Measurements from ENCODE around the gene CELSR1.
"Not testable (repeated sequence)": the region's sequence is repeated elsewhere in the genome, so short reads cannot be mapped to it uniquely, and the experiment has no call there.

CELSR1 gene

DNA sequence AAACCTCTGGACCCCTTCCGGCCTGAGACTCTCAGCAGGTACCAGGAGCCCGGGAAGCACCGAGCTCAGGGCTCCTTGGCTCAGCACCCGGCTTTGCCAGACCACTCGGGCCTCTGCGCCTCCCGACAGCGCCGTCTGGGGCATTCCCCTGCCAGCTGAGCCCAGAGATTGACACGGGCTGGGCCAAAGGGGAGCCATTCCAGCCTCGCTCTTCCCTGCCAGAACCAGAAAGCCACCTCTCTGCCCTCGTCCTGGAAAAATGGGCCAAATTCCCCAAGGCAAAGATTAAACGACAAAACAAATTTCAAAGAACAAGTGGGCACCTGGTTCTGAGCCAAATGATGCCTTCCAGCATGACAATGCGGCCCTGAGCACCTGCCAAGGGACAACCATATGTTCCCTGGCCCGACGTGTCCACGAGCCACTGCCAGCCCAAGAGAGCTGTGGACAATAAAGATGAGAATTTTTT is 59.3 kb downstream of the CELSR1 start:
- no peak for DNase-seq

DNA sequence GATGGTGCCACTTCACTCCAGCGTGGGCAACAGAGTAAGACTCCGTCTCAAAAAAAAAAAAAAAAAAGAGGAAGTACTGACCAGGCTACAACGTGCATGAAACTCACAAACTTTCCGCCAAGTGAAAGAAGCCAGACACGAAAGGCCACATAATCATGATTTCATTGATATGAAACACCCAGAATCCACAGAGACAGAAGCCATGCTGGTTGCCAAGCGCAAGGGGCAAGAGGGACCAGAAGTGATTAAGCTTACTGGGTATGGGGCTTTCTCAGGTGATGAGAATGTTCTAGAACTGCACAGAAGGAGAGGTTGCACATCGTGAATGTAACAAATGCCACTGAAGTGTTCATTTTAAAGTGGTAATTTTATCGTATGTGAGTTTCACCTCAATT is 60.9 kb downstream of the CELSR1 start:
- DNase-seq = no peak

DNA sequence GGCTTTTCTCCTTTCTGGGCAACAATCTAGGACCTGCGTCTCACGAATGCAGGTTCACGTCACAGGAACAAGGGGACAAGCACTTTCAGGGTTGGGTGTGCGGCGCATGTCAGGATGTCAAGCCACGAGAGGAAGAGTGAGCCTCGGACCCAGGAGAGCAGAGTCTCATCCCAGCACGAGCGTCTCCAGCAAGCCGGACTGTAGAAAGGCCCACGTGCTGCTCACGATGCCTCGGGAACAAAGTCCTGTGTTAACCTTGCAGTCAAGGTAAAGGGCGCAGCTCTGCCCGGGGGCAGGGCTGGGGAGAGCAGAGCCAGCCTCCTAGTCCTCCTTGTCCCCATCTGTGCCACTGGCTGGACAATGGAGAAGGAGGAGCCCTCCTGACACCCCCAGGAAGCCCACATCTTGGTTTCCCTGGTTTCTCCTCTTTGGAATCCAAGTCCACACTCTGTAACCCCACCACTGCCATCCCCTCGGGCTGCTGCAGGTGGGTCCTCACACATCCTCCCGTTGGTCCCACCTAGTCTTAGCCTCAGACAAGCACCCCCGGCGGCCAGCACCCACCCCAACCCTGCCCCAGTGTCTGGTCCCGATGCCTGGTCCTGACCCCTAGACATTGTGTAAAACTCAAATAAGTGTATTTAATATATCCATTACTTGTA is 63.4 kb downstream of the CELSR1 start:
- no peak for DNase-seq

DNA sequence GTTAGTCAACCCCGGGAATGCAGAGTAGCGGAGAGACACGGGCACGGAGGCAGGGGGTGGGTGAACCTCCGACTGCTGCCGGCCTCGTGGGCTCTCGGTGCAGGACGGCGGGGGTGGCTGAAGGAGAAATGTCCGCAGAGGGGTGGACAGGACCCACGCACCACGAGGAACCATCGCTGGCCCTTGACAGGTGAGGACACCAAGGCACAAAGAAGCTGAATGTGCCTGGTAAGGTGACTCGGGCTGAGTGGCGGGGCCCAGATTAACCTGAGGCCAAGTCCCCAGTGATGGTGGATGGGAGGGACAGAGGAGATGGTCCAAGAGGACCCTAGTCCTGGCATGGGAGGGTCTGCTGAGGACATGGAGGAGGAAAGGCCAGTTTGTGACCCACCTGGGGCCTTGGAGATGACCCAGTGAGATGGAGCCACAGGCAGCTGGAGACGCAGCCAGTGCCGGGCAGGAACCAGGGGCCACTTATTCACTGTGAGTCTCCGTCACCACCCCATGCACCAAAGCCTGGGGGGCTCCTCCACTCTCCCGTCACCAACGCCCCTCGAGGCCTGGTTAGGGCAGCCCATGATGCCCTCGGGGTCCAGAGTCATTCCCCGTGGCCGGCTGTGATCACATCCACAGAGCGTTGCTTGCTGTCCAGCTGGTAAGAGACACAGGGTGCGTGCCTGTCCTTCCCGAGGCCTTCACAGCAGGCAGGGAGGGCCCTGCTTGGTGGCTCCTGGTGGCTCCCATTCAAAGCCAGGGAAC is 64.2 kb downstream of the CELSR1 start:
- DNase-seq = no peak

DNA sequence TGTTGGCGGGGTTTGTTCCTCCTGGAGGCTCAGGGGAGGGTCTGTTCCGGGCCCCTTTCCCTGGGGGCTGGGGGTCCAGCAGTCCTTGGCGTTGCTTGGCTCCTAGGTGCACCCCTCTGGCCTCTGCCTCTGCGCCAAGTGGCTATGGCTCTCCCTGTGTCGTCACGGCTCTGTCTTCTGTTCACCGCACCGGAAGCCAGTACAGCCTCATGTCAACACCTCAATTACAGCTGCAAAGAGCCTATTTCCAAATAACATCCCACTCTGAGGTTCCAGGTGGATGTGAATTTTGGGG is 64.8 kb downstream of the CELSR1 start:
- DNase-seq = no peak

DNA sequence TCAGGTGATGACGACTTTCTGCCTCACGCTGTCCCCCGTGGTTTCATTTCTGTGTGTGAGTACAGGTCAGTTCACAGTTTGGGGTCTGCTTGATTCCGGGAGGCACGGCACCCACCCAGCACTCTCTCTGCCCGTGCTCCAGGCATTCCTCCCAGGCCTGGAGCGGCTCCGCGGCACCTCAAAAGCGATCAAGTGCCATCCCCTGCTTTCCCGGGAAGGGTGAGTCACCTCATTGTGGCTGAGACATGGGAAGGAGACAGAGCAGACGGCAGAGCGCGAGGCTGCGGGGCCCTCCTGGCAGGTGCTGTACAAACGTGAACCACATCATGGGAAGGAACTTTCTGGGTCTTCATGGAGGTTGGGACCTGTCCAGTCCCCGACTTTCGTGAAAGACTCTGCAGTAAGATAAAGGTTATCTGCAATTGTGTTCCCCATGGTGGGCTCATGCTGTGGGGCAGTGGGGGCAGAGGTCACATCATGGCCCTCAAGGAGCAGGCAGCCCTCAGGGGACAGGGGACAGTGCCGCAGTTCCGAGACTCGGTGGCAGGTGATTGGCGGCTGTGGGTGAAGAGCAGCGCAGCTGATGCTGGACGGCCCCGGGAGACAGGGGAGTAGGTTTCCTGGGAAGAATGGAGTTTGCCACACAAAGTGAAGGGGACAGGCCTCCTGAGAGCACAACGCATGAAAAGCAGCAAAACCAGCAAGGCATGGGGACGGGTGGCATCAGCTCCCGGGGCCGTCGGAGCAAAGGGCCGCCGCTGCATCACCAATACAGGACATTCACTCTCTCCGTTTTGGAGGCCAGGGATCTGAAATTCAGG is 65.3 kb downstream of the CELSR1 start:
- no peak for DNase-seq

DNA sequence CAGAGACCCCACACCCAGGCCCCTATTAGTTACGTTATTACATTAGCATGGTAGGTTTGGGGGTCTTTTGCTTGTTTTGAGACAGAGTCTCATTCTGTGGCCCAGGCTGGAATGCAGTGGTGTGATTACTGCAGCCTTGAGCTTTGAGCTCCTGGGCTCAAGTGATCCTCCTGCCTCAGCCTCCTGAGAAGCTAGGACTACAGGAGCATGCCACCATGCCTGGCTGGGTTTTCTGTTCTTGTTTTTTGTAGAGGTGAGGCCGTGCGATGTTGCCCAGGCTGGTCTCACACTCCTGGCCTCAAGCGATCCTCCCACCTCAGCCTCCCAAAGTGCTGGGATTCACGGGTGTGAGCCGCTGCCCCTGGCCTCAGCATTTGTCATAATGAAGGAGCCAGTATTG is 66.1 kb downstream of the CELSR1 start:
- DNase-seq = not testable (repeated sequence)

DNA sequence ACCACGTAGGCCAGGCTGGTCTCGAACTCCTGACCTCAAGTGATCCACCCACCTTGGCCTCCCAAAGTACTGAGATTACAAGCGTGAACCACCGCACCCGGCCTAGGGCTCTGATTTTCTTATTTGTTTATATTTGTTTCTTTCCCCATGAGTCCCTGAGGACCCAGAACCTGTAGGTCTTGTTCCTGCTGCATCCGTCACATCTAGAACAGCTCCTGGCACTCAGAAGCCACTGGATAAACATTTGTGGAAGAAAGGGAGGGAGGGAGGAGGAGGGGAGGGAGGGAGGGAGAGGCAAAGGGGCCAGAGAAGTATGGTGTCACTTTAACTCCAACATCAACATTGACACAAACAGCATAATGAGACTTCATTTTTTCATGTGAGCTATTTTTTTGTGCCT is 67.7 kb downstream of the CELSR1 start:
- no peak for DNase-seq

DNA sequence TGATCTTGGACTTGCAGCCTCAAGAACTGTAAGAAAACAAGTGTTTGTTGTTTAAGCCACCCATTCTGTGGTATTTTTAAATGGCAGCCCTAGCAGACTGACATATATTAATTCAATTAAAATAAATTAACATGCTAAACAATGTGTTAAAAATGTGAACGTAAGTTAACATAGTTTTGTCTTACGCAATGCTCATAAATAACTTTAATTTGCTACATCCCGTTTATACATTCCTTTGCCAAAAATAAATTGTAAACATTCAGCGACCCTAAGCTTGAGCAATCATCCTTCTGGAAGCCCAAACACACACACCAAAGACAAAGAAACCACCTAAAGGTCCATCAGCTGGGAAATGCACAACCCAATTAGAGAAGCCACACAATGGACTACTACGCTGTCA is 70.4 kb downstream of the CELSR1 start:
- DNase-seq = no peak

DNA sequence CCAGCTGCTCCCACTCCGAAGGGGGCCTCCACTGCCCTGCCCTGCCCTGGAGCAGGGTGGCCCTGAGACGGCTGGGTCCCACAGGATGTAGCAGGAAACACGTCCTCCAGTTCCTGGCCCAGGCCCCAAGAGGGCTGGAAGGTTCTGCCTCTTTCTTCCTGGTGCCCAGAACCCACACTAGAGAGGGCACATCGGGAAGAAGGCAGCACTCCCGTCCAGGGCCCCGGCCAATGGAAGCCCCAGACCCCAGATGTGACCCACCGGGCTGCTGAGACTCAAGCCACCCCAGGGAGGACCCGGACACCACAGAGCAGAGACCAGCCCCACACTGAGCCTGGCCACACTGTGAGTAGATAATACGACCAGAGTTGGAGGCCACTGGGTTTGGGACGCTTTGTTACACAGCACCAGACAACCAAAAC is 71.2 kb downstream of the CELSR1 start:
- no peak for DNase-seq

DNA sequence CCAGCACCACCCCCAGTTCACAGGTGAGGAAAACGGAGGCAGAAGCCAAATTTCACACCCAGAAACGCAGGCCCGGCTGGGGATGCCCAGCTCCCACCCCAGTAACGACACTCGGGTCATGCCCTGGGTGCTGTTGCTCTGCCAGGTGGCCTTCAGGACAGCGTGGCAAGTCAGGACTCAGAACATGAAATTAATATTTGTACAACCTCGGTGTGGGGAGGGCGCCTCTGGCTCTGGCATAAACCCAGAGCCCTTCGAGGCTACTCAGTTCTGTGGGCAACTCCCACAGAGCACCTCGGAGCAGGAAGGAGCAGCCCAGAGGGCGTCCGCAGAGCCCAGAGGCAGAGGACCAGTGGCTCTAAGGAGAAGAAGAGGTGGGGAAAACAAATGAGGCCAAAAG is 71.6 kb downstream of the CELSR1 start:
- DNase-seq = no peak

DNA sequence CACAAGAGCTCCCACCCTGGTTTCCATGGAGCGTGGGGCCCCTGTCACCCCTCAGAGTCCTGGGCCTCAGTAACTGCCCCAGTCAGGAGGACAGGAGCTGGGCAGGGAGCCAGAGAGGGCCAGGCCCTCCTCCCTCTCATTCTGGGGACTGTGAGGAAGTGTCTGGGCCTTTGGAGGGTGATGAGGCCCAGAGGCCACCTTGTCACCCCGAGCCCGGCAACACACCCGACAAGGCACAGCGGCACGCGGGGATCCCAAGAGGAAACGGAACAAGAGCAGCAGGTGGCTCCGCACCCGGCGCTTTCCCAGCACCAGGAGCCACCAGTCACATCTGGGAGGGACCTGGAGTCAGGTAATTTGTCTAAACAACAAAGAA is 72.1 kb downstream of the CELSR1 start:
- DNase-seq = no peak

DNA sequence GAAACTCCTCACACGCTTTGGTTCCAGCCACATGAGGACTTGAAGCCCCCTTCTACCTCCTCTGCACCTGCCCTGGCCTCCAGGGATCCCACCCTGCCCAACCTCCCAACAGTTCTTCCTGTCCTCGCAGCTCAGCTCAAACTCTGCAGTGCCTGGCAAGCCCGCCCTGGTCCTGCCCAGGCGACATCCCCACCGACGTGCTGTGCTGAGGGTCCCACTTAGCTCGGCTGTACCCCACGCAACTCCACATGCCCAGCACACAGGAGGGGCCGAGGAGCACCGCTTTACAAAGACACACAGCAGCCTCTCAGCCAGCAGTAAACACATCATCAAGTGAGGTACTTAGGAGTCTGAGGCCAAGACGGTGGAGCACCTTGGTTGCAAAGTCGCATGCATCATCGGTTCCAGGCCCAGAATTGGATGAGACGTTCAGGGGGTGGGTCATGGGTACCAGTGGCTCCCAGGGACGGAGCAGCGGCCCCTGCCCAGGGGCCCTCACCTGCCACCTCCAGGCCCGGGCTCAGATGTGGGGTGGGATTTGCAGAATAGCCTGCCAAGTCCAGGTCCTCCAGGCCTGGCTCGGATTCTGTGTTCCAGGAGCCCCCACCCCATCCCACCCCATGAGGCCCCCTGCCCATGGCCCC is 72.6 kb downstream of the CELSR1 start:
- DNase-seq = no peak

DNA sequence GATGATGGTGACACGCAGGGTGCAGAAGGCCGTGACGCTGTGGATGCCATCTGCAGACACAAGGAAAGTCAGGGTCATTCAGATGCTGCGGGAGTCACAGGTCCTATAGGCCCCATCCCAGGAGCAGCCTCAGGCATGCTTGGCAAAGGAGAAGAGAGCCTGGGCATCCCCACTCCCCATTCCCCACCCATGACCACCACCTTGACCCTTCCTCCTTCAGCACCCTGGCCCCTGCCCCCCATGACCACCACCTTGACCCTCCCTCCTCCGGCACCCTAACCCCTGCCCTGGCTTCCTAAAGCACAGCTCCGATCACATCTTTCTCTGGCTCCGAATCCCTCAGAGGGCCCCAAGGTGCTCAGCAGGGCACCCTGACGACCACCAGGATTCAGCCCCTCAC is 73.1 kb downstream of the CELSR1 start:
- DNase-seq = no peak

DNA sequence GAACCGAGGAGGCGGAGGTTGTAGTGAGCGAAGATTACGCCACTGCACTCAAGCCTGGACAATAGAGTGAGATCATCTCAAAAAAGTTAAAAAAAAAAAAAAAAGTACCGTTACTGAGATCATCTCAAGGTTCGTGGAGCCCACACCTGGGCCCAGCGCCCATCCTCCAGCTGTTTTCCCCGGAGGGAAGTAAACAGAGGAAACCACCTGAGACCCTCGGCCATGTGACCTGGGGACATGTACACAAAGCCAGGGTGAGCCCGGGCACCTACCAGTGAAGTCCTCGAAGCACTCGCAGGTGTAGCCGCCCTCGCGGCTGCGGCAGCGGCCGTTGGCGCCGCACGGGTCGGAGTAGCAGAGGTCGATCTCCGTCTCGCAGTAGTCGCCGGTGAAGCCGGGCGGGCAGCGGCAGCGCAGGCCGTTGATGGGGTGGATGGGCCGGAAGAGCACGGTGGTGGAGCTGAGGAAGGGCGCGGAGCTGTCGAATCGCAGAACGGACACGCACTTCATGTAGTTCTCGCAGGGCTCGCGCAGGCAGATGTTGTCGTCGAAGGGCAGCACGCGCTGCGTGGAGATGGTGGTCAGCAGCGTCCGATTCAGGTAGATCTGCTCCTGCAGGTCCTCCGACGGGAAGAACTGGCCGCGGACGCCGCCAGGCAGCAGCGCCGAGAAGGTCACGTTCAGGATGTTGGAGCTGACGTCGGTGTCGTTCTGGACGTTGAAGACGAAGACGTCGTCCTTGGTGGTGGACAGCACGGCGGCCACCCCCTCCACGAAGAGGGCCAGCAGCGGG is 73.8 kb downstream of the CELSR1 start:
- no peak for DNase-seq

DNA sequence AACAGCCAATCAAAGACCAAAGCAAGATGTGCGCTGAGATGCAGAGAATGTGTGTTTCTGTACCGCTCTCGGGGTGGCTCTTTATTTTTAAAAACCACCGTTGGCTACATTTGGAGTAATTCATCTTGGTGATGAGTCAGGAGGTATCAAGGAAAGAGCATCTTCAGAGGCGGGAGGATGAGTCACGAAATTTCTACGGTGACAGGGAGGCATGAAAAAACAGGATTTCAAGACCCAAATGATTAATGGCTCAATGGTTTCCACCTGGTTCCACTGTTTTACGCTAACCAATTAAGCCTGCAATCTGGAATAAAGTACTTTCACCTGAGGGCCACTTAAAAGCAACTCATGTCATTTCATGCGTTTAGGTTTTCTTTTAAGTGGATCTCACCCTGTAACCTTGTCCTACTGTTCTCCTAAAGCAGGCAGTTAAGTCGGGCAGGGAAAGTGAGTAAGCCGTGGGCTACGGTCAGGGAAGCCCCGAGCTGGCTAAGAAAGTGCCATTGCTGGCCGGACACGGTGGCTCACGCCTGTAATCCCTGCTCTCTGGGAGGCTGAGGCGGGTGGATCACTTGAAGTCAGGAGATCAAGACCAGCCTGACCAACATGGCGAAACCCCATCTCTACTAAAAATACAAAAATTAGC is 74.6 kb downstream of the CELSR1 start:
- DNase-seq = no peak

DNA sequence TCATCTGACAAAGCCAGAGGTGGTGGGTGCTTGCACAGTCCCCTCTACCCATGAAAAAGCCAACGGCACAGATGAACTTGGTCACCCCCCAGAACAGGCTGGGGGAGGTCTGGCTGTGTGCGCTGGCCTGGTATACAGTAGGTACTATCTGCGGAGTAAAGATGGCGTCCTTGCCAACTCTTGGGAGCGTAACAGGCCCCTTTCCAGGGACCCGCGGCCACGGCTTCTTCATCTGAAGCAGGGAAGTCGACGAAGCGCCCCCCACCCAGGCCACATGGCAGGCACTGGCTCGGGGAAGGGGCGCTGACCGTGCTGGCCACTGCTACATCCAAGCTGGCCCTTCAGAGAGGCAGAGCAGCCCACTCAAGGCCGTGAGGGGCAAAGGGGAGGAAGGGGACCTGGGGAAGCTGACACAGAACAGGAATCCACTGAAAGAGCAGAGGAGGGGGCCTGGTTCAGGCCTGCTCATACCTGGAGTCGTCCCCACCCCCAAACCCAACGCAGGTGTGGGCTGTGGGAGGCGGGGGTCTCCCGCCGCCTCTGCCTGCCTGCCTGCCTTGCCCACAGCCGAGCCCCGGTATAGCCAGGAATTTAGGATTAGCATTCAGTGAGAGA is 75.7 kb downstream of the CELSR1 start:
- no peak for DNase-seq

DNA sequence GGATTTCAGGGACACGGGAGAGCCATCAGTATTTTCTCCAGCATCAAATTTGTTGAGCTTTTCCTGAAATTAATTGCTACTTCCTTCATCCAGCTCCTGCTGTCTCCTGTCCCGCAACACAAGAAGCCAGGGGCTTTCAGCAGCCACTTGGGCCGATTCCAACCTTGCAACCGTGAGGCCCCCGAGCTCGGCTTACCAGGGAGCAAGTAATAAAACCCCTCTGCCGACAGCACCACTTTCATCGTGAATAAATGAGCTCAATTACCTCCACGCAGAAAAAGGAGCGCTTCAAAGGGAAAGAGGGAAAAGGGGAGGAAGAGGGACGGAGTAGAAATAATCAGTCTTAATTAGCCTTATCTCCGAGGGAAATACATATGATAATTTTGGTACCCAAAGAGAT is 76.6 kb downstream of the CELSR1 start:
- no peak for DNase-seq

DNA sequence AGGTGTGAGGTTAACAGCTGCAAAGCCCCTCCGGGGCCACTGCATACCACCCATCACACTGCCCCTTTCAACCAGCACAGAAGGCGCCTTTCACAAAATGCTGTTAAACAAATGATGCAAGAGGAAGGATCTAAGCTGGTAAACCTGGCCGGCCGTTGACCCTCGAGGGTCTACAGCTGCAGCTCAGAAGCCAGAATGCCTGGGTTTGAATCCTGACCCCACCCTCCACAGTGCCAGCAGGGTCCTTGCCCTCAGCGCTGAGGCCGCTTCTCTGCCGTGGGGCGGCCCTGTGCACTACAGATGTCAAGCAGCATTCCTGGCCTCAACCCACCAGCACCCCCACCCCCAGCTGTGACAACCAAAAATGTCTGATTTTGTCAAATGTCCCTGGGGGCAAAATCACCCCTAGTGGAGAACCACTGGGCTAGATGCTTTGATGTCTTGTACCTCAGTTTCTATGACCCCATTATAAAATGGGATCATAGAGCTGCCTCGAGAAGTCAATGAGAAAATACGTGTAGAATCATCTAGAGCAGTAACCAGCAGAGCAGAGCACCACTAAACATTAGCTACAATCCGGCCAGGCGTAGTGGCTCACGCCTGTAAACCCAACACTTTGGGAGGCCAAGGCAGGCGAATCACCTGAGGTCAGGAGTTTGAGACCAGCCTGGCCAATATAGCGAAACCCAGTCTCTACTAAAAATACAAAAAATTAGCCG is 77.9 kb downstream of the CELSR1 start:
- no peak for DNase-seq

DNA sequence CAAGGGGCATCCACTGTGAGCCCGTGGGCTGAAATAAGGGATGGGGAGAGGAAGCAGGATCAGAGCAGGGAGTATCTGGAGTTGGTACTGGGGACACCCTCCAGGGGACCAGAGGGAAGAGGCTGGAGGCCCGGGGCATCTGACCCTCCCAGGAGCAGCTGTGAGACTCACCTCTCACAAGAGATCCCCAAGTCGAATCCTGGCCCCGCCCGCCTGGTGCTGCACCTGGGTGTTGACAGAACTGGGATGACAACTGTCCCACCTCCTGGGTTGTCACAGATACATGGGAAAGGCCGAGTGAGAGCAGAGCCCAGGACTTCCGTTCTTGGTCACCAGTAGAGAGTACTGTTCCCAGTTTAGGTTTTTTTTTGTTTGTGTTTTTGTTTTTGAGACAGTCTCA is 78.9 kb downstream of the CELSR1 start:
- DNase-seq = no peak

Data from activated CD8-positive, alpha-beta memory T cell treated with anti-CD3 and anti-CD28 coated beads, Interleukin-2, amount 50 U/mL, for 4 hours (primary cell).